H1 (cell line): ENCODE results near the gene CGB7. TPM values are rescaled to one million over a fixed set of nuclear protein-coding genes. Genes with fewer than 3 reads are reported as not detected.
A peak's percentile ranks its signal among the peaks of the same experiment; 100 is the strongest.

Experiments used
- CTCF ChIA-PET: fragments of 300-600 bp; sonication (Branson Sonifier 250); formaldehyde crosslinking; loops from one replicate; lab custom pipeline; 2021; ENCODE audit not compliant: partially characterized antibody; lab: Charles Lee
- POLR2A ChIA-PET: fragments of 300-600 bp; sonication (Branson Sonifier 250); formaldehyde crosslinking; loops from one replicate; lab custom pipeline; 2021; ENCODE audit warnings: inconsistent platforms; ENCODE audit not compliant: partially characterized antibody; lab: Charles Lee
- DNase-seq, 2 experiments: peaks; one replicate each; pipeline versions ENCODE4 v3.0.0 to v3.0.0-alpha.2; 2010 to 2022; ENCODE audit warnings: low spot score in 2 of 2, low read depth in 1 of 2, mixed read lengths in 1 of 2
- FAIRE-seq: peaks from 2 replicates; lab custom pipeline; 2011; peaks lifted over from hg19 to GRCh38; lab: Jason Lieb, UNC
- H2AFZ ChIP-seq: 2 replicates; pipeline ENCODE4 v1.8.1; 2012; ENCODE audit warnings: low read length, inconsistent platforms
- H2AK5ac ChIP-seq: 2 replicates; pipeline ENCODE4 v1.6.1; 2013; ENCODE audit warnings: low read depth, low read length
- H2BK120ac ChIP-seq: replicated peaks from 2 replicates; pipeline ENCODE3; 2013; ENCODE audit warnings: low read depth, low read length, inconsistent platforms
- H2BK12ac ChIP-seq: 2 replicates; pipeline ENCODE4 v1.6.1; 2013; ENCODE audit warnings: low read depth, low read length
- H2BK15ac ChIP-seq: 2 replicates; pipeline ENCODE4 v1.6.1; 2013; ENCODE audit warnings: low read length
- H2BK20ac ChIP-seq: 2 replicates; pipeline ENCODE4 v1.6.1; 2013; ENCODE audit warnings: low read length
- H2BK5ac ChIP-seq: 2 replicates; pipeline ENCODE4 v1.6.1; 2013; ENCODE audit warnings: low read depth, low read length
- H3K14ac ChIP-seq: 2 replicates; pipeline ENCODE4 v1.6.1; 2013; ENCODE audit warnings: inconsistent platforms; ENCODE audit not compliant: insufficient read length
- H3K18ac ChIP-seq: 2 replicates; pipeline ENCODE4 v1.6.1; 2013; ENCODE audit warnings: low read length; ENCODE audit errors: extremely low read depth
- H3K23ac ChIP-seq: 2 replicates; pipeline ENCODE4 v1.6.1; 2013; ENCODE audit warnings: inconsistent platforms; ENCODE audit not compliant: insufficient read length
- H3K23me2 ChIP-seq: 2 replicates; pipeline ENCODE4 v1.6.1; 2013; ENCODE audit warnings: low read depth, low read length
- H3K27ac ChIP-seq: 2 replicates; pipeline ENCODE4 v1.6.1; 2011; ENCODE audit warnings: low read depth, low read length, inconsistent platforms
- H3K27me3 ChIP-seq, 4 experiments: replicated peaks in 1 of 4; 1 replicate in 1 of 4; 2 replicates in 3 of 4; pipeline versions ENCODE4 v1.6.1 to v1.8.1; 2011 to 2013; ENCODE audit warnings: low read length in 3 of 4, mild to moderate bottlenecking in 3 of 4, inconsistent platforms in 2 of 4, mixed read lengths in 2 of 4, moderate library complexity in 1 of 4; ENCODE audit not compliant: control insufficient read depth in 3 of 4, insufficient read depth in 3 of 4; ENCODE audit errors: extremely low read depth in 1 of 4
- H3K36me3 ChIP-seq, 4 experiments: 2 replicates each; pipeline versions ENCODE4 v1.6.1 to v1.8.1; 2011 to 2013; ENCODE audit warnings: mild to moderate bottlenecking in 4 of 4, low read length in 3 of 4, moderate library complexity in 2 of 4, control low read depth in 1 of 4, inconsistent platforms in 1 of 4; ENCODE audit not compliant: insufficient read depth in 4 of 4, control insufficient read depth in 2 of 4
- H3K4ac ChIP-seq: replicated peaks from 2 replicates; pipeline ENCODE3; 2013; ENCODE audit warnings: low read length, low read depth, mixed read lengths, inconsistent platforms; ENCODE audit not compliant: insufficient read length
- H3K4me1 ChIP-seq, 4 experiments: replicated peaks in 1 of 4; 1 replicate in 1 of 4; 2 replicates in 3 of 4; pipeline versions ENCODE4 v1.6.1 to v1.8.1; 2011 to 2013; ENCODE audit warnings: low read length in 3 of 4, inconsistent platforms in 2 of 4, mixed read lengths in 1 of 4; ENCODE audit not compliant: insufficient read depth in 4 of 4, control insufficient read depth in 3 of 4
- H3K4me2 ChIP-seq, 2 experiments: 2 replicates each; pipeline versions ENCODE4 v1.6.1 to v1.8.1; 2011 to 2013; ENCODE audit warnings: low read depth in 2 of 2, low read length in 2 of 2, control low read depth in 1 of 2, inconsistent platforms in 1 of 2, mild to moderate bottlenecking in 1 of 2; ENCODE audit not compliant: insufficient read depth in 1 of 2
- H3K4me3 ChIP-seq, 4 experiments: fragments of 200-600, 300-600 bp in 1 of 4; sonication (generic), shearing (Covaris generic), sonication (Bioruptor Twin) in 1 of 4; 2 replicates each; pipeline versions ENCODE4 v1.5.1 to v1.8.1; 2011 to 2016; ENCODE audit warnings: low read length in 4 of 4, low read depth in 3 of 4, control low read depth in 2 of 4, inconsistent platforms in 2 of 4, mild to moderate bottlenecking in 2 of 4, mixed read lengths in 1 of 4, moderate library complexity in 1 of 4; ENCODE audit not compliant: insufficient read depth in 2 of 4; ENCODE audit errors: extremely low read depth in 1 of 4
- H3K56ac ChIP-seq: replicated peaks from 2 replicates; pipeline ENCODE3; 2013; ENCODE audit warnings: low read depth, mild to moderate bottlenecking, mixed read lengths, low read length, inconsistent platforms; ENCODE audit not compliant: insufficient read length
- H3K79me1 ChIP-seq: 2 replicates; pipeline ENCODE4 v1.6.1; 2013; ENCODE audit warnings: low read depth, low read length, control low read depth
- H3K79me2 ChIP-seq, 2 experiments: 2 replicates each; pipeline versions ENCODE4 v1.6.1 to v1.8.1; 2012 to 2013; ENCODE audit warnings: low read length in 2 of 2, mild to moderate bottlenecking in 2 of 2, inconsistent platforms in 1 of 2; ENCODE audit not compliant: insufficient read depth in 2 of 2, control insufficient read depth in 1 of 2
- H3K9ac ChIP-seq, 4 experiments: replicated peaks in 1 of 4; 1 replicate in 1 of 4; 2 replicates in 3 of 4; pipeline versions ENCODE4 v1.6.1 to v1.8.1; 2011 to 2013; ENCODE audit warnings: low read depth in 3 of 4, low read length in 3 of 4, control low read depth in 2 of 4, mild to moderate bottlenecking in 2 of 4, moderate library complexity in 2 of 4, inconsistent platforms in 1 of 4; ENCODE audit errors: extremely low read depth in 1 of 4
- H3K9me3 ChIP-seq, 2 experiments: 2 replicates each; pipeline versions ENCODE4 v1.6.1 to v1.8.1; 2012 to 2013; ENCODE audit warnings: mild to moderate bottlenecking in 2 of 2, moderate library complexity in 2 of 2, control low read depth in 1 of 2, inconsistent platforms in 1 of 2, low read depth in 1 of 2, low read length in 1 of 2, mixed read lengths in 1 of 2; ENCODE audit not compliant: insufficient read depth in 2 of 2
- H4K20me1 ChIP-seq, 2 experiments: replicated peaks in 1 of 2; 2 replicates each; pipeline versions ENCODE3 to v1.8.1; 2011 to 2013; ENCODE audit warnings: inconsistent platforms in 2 of 2, low read length in 2 of 2, mild to moderate bottlenecking in 1 of 2; ENCODE audit not compliant: insufficient read depth in 2 of 2, control insufficient read depth in 1 of 2
- H4K5ac ChIP-seq: 2 replicates; pipeline ENCODE4 v1.6.1; 2013; ENCODE audit warnings: low read length, low read depth, mixed read lengths, inconsistent platforms; ENCODE audit not compliant: insufficient read length
- H4K8ac ChIP-seq: 2 replicates; pipeline ENCODE4 v1.8.0; 2013; ENCODE audit warnings: mild to moderate bottlenecking, moderate library complexity, low read length, inconsistent platforms; ENCODE audit not compliant: insufficient read depth; ENCODE audit errors: extremely low read depth
- H4K91ac ChIP-seq: replicated peaks from 2 replicates; pipeline ENCODE3; 2013; ENCODE audit warnings: low read length, mixed read lengths, inconsistent platforms; ENCODE audit not compliant: insufficient read length
- CHD1 ChIP-seq: IDR thresholded peaks from 2 replicates; pipeline ENCODE4 v1.6.1; 2012; ENCODE audit warnings: low read depth, low read length, improper control_type of control experiment
- CHD2 ChIP-seq: IDR thresholded peaks from 2 replicates; pipeline ENCODE4 v1.6.1; 2012; ENCODE audit warnings: low read length, improper control_type of control experiment
- CREB1 ChIP-seq: IDR thresholded peaks from 2 replicates; pipeline ENCODE4 v1.6.1; 2012; ENCODE audit warnings: inconsistent platforms
- CTCF ChIP-seq, 3 experiments: IDR thresholded peaks; 1 replicate in 2 of 3; 2 replicates in 1 of 3; pipeline versions ENCODE4 v1.5.1 to v1.6.1; 2011; ENCODE audit warnings: low read length in 3 of 3, mild to moderate bottlenecking in 3 of 3, inconsistent platforms in 2 of 3, low read depth in 1 of 3, moderate library complexity in 1 of 3; ENCODE audit not compliant: insufficient read depth in 1 of 3; ENCODE audit errors: control extremely low read depth in 1 of 3
- FOSL1 ChIP-seq: IDR thresholded peaks from 2 replicates; pipeline ENCODE4 v1.6.1; 2011; ENCODE audit warnings: mild to moderate bottlenecking, low read depth, low read length, moderate library complexity; ENCODE audit not compliant: insufficient read depth
- POLR2A ChIP-seq, 2 experiments: IDR thresholded peaks; 1 replicate in 1 of 2; 2 replicates in 1 of 2; pipeline ENCODE4 v1.6.1; 2011; ENCODE audit warnings: low read depth in 2 of 2, low read length in 2 of 2, mild to moderate bottlenecking in 2 of 2; ENCODE audit errors: control extremely low read depth in 1 of 2
- POLR2AphosphoS5 ChIP-seq: IDR thresholded peaks from 2 replicates; pipeline ENCODE4 v1.6.1; 2011; ENCODE audit warnings: low read depth, low read length
- RAD21 ChIP-seq, 2 experiments: IDR thresholded peaks in 1 of 2; conservative IDR thresholded peaks in 1 of 2; 2 replicates each; pipeline ENCODE4 v1.6.1; 2011; ENCODE audit warnings: low read depth in 2 of 2, low read length in 2 of 2, improper control_type of control experiment in 1 of 2, inconsistent platforms in 1 of 2, mild to moderate bottlenecking in 1 of 2, moderate library complexity in 1 of 2
- TBP ChIP-seq: IDR thresholded peaks from 2 replicates; pipeline ENCODE4 v1.6.1; 2011; ENCODE audit warnings: low read depth, low read length, improper control_type of control experiment
- WGBS, 2 experiments: shearing (Covaris generic) in 1 of 2; methylation state at CpG; one replicate each; pipeline versions ENCODE4 v1.1.6 to v1.1.7; 2013 to 2015; ENCODE audit warnings: low lambda C conversion rate in 2 of 2, mixed read lengths in 2 of 2, inconsistent platforms in 1 of 2, low coverage in 1 of 2, missing lambda C conversion rate in 1 of 2; ENCODE audit not compliant: insufficient replicate concordance in 2 of 2, insufficient coverage in 1 of 2, insufficient read length in 1 of 2; ENCODE audit errors: extremely low coverage in 1 of 2, missing lambda C conversion rate in 1 of 2; 5-methylcytosine and 5-hydroxymethylcytosine counted together
- polyA plus RNA-seq, 7 experiments: library from polyadenylated mRNA; depleted of rRNA in 3 of 7; stranded (reverse) in 5 of 7; unstranded in 2 of 7; fragments of >200 nt in 5 of 7; fragments of 200-250 nt in 2 of 7; gene quantifications; 1 replicate in 5 of 7; 2 replicates in 1 of 7; 4 replicates in 1 of 7; pipeline versions ENCODE4 v1.2.1 to v1.2.3, GENCODE V29; 2011 to 2013; ENCODE audit warnings: missing spikeins in 2 of 7, mixed read lengths in 2 of 7
- total RNA-seq: library from RNA; stranded (reverse); fragmentation: NEBNext Ultra II Directional; extraction: Animal tissue kit (Norgen Biotek cat#: 25700); gene quantifications from 2 replicates; pipeline ENCODE4 v1.2.1, GENCODE V29; 2021

CGB7 gene
- total and polyA plus RNA-seq, 2 of the 8 experiments (the other 6 are each of a cell fraction or from before 2014, with no cell fraction given), result 1.2 to 2.2 TPM

- Histone ChIP-seq H3K4ac (no peak overlapping the region), H3K27ac (peak overlapping the region; percentile 21; the same call in 1 of the 2 replicates), H3K23me2 (no peaks in the 10 kb centered on the region), H3K79me1 (peaks cover 17% of the 10 kb centered on the region), H2BK5ac (no peak overlapping the region), H3K4me2 (no peak overlapping the region), H2AFZ (no peak overlapping the region), H3K4me1 (no peaks in the 10 kb centered on the region), H4K8ac (no peak overlapping the region), H3K36me3 (peaks cover 32 to 66% (median 56%) of the 10 kb centered on the region in 4 experiments), H2BK15ac (no peak overlapping the region), H3K79me2 (peaks cover 0 to 40% of the 10 kb centered on the region in 2 experiments; a peak in 2 of 4 replicates), H3K56ac (no peak overlapping the region), H2AK5ac (no peak overlapping the region), H3K14ac (no peak overlapping the region), H2BK12ac (no peak overlapping the region), H3K23ac (no peak overlapping the region), H4K5ac (no peak overlapping the region), H2BK120ac (no peak overlapping the region), H3K27me3 (no peaks in the 10 kb centered on the region), H3K9me3 (no peaks in the 10 kb centered on the region), H3K9ac (no peak overlapping the region), H3K4me3 (no peak overlapping the region), H2BK20ac (no peak overlapping the region), H4K91ac (no peak overlapping the region), H4K20me1 (peaks cover 15 to 27% of the 10 kb centered on the region in 2 experiments), H3K18ac (no peak overlapping the region)
- DNase-seq (peak; percentile 66 to 90), FAIRE-seq (peak; percentile 94)
- ChIA-PET CTCF (interaction anchor here (0.7 to 3.8 kb wide), 45 partner anchors 8 to 165 kb away, joined by 3 to 38 read pairs (median 6); partner anchors contain the start of genes GYS1, HRC, KCNA7 and LIN7B), POLR2A (interaction anchor here (0.5 to 10.1 kb wide), 12 partner anchors 9 to 126 kb away, joined by 3 to 67 read pairs (median 5); partner anchors contain the start of genes GYS1, LIN7B, PPFIA3 and RUVBL2)
- TF ChIP-seq CHD1 (no peak), POLR2A (IDR thresholded peaks at IDR 0.05; ENCODE audit: control extremely low read depth in 1 of 2, low read depth in 2 of 2, low read length in 2 of 2) (peak in 1 of 2 experiments; percentile 54; a peak in 2 of 3 replicates), CTCF (IDR thresholded peaks at IDR 0.05; ENCODE audit: control extremely low read depth in 1 of 3, insufficient read depth in 1 of 3, low read depth in 1 of 3, low read length in 3 of 3) (peak; percentile 95 to 99 (median 98)), RAD21 (IDR thresholded peaks at IDR 0.05 in 1 of 2, conservative IDR thresholded peaks at IDR 0.05 in 1 of 2; ENCODE audit: low read depth in 2 of 2, low read length in 2 of 2) (peak; percentile 88 to 95), FOSL1 (no peak), CHD2 (no peak), TBP (no peak), CREB1 (peak; percentile 22; the same call in 1 of the 2 replicates), POLR2AphosphoS5 (peak; percentile 46; the same call in 1 of the 2 replicates)
- WGBS, 2 experiments, result 79% methylated on average over 8 of the region's 8 CpGs; no CpG with 5 or more reads in 1 of the 2 experiments
Observed at GRCh38 chr19:49097453-49098288, 40.1 kb upstream of the CGB7 start.
